ENCODE measurements around the gene RASAL2. TPM values are rescaled to one million over a fixed set of nuclear protein-coding genes. Genes with fewer than 3 reads are reported as not detected.

RASAL2 gene
- total RNA-seq, 1 experiment from 2014 or later, result 22.2 TPM

- Histone ChIP-seq H3K27me3 (ENCODE audit: insufficient read depth, low read length) (no peaks in the 10 kb centered on the region), H2BK20ac (ENCODE audit: low read depth, low read length, poor library complexity, severe bottlenecking) (no peak overlapping the region), H3K27ac (ENCODE audit: insufficient read length, low read depth, low read length) (peak overlapping the region; percentile 39), H3K4me2 (ENCODE audit: insufficient read depth, insufficient read length, low read length) (peak overlapping the region; percentile 91), H3K23me2 (ENCODE audit: insufficient read length, low read depth, low read length, poor library complexity, severe bottlenecking) (peaks cover 14% of the 10 kb centered on the region), H4K91ac (ENCODE audit: insufficient read length, low read depth, low read length) (no peak overlapping the region), H3K23ac (ENCODE audit: insufficient read length, low read depth, low read length) (no peak overlapping the region), H4K20me1 (ENCODE audit: control insufficient read depth, insufficient read depth, insufficient read length) (no peaks in the 10 kb centered on the region), H2BK120ac (ENCODE audit: low read depth, low read length, poor library complexity, severe bottlenecking) (no peak overlapping the region), H3K14ac (ENCODE audit: insufficient read depth, low read length) (peak overlapping the region; percentile 74), H3K9ac (ENCODE audit: extremely low read depth, insufficient read length, low read length) (peak overlapping the region; percentile 67), H4K5ac (ENCODE audit: insufficient read length, low read depth, low read length) (no peak overlapping the region), H3K56ac (ENCODE audit: insufficient read length, low read depth, low read length) (no peak overlapping the region), H3T11ph (ENCODE audit: low read length) (no peak overlapping the region), H3K79me2 (ENCODE audit: insufficient read depth, low read length) (peaks cover 18% of the 10 kb centered on the region; the same call in 1 of the 2 replicates), H3K4ac (ENCODE audit: low read depth, low read length) (no peak overlapping the region), H3K18ac (ENCODE audit: insufficient read length, low read depth, low read length) (no peak overlapping the region), H2BK5ac (ENCODE audit: insufficient read length, low read length) (no peak overlapping the region), H2BK15ac (ENCODE audit: low read depth, low read length) (no peak overlapping the region), H3K79me1 (ENCODE audit: insufficient read depth, low read depth, low read length, poor library complexity, severe bottlenecking) (peaks cover 3% of the 10 kb centered on the region), H2AFZ (ENCODE audit: low read length) (no peak overlapping the region), H3K9me3 (ENCODE audit: control insufficient read depth, low read depth, low read length) (no peaks in the 10 kb centered on the region), H4K8ac (replicated peaks; ENCODE audit: insufficient read length, low read depth, low read length) (no peak overlapping the region), H2AK5ac (ENCODE audit: insufficient read length, low read length) (no peak overlapping the region), H2BK12ac (ENCODE audit: insufficient read length, low read depth, low read length) (no peak overlapping the region), H3K4me1 (ENCODE audit: insufficient read depth, low read length) (peaks cover 11% of the 10 kb centered on the region; the same call in 1 of the 2 replicates)
- H3K4me3 Mint-ChIP-seq, result peak overlapping the region; percentile 83 to 95
- TF ChIP-seq CTCF (conservative IDR thresholded peaks at IDR 0.05), result no peak
- peaks cover 0 to 4% of the 10 kb centered on the region in 2 experiments; a peak in 1 of 5 replicates for H3K9me3 Mint-ChIP-seq
- H3K27ac Mint-ChIP-seq, result peak overlapping the region; percentile 87 to 97 (median 88)
- no peaks in the 10 kb centered on the region; a peak in 1 of 7 replicates for H3K36me3 Mint-ChIP-seq (ENCODE audit: insufficient read depth in 1 of 3, low read depth in 3 of 3)
- H3K4me1 Mint-ChIP-seq, result peaks cover 36 to 42% of the 10 kb centered on the region in 2 experiments
- peak; percentile 96 for DNase-seq
- WGBS (ENCODE audit: extremely low coverage, insufficient read length, low lambda C conversion rate), result no CpG with 5 or more reads among the region's 42 CpGs
- H3K27me3 Mint-ChIP-seq (ENCODE audit: low read depth), result no peaks in the 10 kb centered on the region
These were observed 382 bp upstream of the RASAL2 start for GRCh38 chr1:178093494-178093950.
